ENCODE measurements around the gene KIAA1755. TPM values are rescaled to one million over a fixed set of nuclear protein-coding genes. Genes with fewer than 3 reads are reported as not detected.

Gene KIAA1755
- total and polyA plus RNA-seq, 10 of the 15 experiments (the other 5 are each of a cell fraction or from before 2014, with no cell fraction given): not detected

DNA sequence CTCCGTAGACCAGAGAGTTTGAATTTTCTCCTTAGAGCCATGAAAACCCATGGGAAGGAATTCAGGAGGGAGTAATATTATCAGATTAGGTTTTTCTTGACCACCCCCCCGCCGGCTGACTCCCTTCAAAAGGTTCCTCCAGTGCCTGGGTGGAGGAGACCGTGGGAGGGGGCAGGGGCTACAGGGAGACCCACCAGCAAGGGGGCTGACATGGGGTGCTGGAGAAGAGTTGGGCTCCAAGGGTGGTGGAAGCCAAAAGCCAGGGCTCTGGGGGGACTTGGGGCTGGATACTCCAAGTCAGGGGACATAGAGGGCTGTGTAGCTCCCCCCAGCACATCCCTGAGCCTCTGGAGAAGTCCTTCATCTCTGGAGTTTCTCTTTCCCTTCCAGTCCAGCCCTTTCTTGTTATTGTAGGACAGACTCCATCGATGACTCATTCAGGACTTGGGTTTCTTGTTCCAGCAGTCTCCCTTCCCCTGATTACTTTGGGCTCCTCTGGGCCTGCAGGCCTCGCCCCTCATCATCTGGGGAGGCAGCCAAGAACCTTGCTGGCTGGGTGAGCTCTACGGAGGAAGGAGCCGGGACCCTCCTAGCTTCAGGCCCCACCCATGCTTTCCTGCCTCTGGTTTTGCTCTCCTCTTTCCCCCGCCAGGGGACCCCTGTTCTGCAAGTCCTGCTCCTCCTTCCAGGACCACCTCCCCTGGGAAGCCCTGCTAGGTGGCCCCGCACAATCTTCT is 10.5 kb upstream of the KIAA1755 start:
- FAIRE-seq (no peak), DNase-seq (ENCODE audit: low read depth, low spot score) (no peak), ATAC-seq (no peak)
- ChIA-PET POLR2A (no interaction called here), RAD21 (ENCODE audit: unreplicated experiment) (no interaction called here), CTCF (no interaction called here), SMC1A (ENCODE audit: uncharacterized antibody, unreplicated experiment) (no interaction called here)
- in situ Hi-C loops (cut with MboI): no loop called here
- Histone ChIP-seq H3K27ac (ENCODE audit: control insufficient read depth, insufficient read depth) (no peak overlapping the region), H4K20me1 (ENCODE audit: control insufficient read depth, insufficient read depth) (no peaks in the 10 kb centered on the region), H3K9me3 (replicated peaks; ENCODE audit: control insufficient read depth, insufficient read depth, low read length) (no peaks in the 10 kb centered on the region), H3K4me2 (ENCODE audit: control insufficient read depth, insufficient read depth) (no peak overlapping the region), H3K36me3 (ENCODE audit: control insufficient read depth in 2 of 2, insufficient read depth in 2 of 2, low read length in 1 of 2) (no peaks in the 10 kb centered on the region), H3K4me1 (ENCODE audit: control insufficient read depth, insufficient read depth, low read length) (no peaks in the 10 kb centered on the region), H2AFZ (ENCODE audit: control insufficient read depth, low read depth, low read length) (no peak overlapping the region), H3K4me3 (no peak overlapping the region), H3K9ac (ENCODE audit: control insufficient read depth, insufficient read depth, low read length) (no peak overlapping the region), H3K27me3 (replicated peaks in 1 of 2; ENCODE audit: control insufficient read depth in 2 of 2, insufficient read depth in 2 of 2, low read length in 1 of 2) (no peaks in the 10 kb centered on the region), H3K79me2 (ENCODE audit: control insufficient read depth, insufficient read depth, low read length) (no peaks in the 10 kb centered on the region)
- TF ChIP-seq KLF5 (IDR thresholded peaks at IDR 0.05; ENCODE audit: partially characterized antibody): no peak
- 29% methylated on average over 10 of the region's 10 CpGs for WGBS (ENCODE audit: insufficient coverage, insufficient replicate concordance, low lambda C conversion rate, missing lambda C conversion rate)
- intact Hi-C loops (cut with micrococcal nuclease; ENCODE audit: unreplicated experiment): no loop called here
- BruUV-seq (replicated peaks): no TSS peak

- Histone ChIP-seq H3K4me3 (no peak overlapping the region), H3K4me2 (ENCODE audit: control insufficient read depth, insufficient read depth) (no peak overlapping the region), H3K4me1 (ENCODE audit: control insufficient read depth, insufficient read depth, low read length) (no peaks in the 10 kb centered on the region), H4K20me1 (ENCODE audit: control insufficient read depth, insufficient read depth) (no peaks in the 10 kb centered on the region), H3K9me3 (replicated peaks; ENCODE audit: control insufficient read depth, insufficient read depth, low read length) (no peaks in the 10 kb centered on the region), H3K27ac (ENCODE audit: control insufficient read depth, insufficient read depth) (no peak overlapping the region), H3K9ac (ENCODE audit: control insufficient read depth, insufficient read depth, low read length) (no peak overlapping the region), H3K79me2 (ENCODE audit: control insufficient read depth, insufficient read depth, low read length) (no peaks in the 10 kb centered on the region), H2AFZ (ENCODE audit: control insufficient read depth, low read depth, low read length) (no peak overlapping the region), H3K36me3 (ENCODE audit: control insufficient read depth in 2 of 2, insufficient read depth in 2 of 2, low read length in 1 of 2) (no peaks in the 10 kb centered on the region), H3K27me3 (replicated peaks in 1 of 2; ENCODE audit: control insufficient read depth in 2 of 2, insufficient read depth in 2 of 2, low read length in 1 of 2) (no peaks in the 10 kb centered on the region)
- ChIA-PET SMC1A (ENCODE audit: uncharacterized antibody, unreplicated experiment) (no interaction called here), POLR2A (no interaction called here), CTCF (no interaction called here), RAD21 (ENCODE audit: unreplicated experiment) (no interaction called here)
- no TSS peak for BruUV-seq (replicated peaks)
- ATAC-seq (no peak), DNase-seq (ENCODE audit: low read depth, low spot score) (no peak), FAIRE-seq (no peak)
- intact Hi-C loops (cut with micrococcal nuclease; ENCODE audit: unreplicated experiment) (no loop called here), in situ Hi-C loops (cut with MboI) (no loop called here)
- whole genome bisulfite sequencing (ENCODE audit: insufficient coverage, insufficient replicate concordance, low lambda C conversion rate, missing lambda C conversion rate): 29% methylated on average over 6 of the region's 6 CpGs
- TF ChIP-seq NFXL1 (IDR thresholded peaks at IDR 0.05; ENCODE audit: borderline replicate concordance) (no peak), ATF7 (IDR thresholded peaks at IDR 0.05; ENCODE audit: low read depth) (no peak), ZBTB11 (CRISPR knock-in tag; IDR thresholded peaks at IDR 0.05) (no peak), ZSCAN29 (IDR thresholded peaks at IDR 0.05) (no peak), TBL1XR1 (IDR thresholded peaks at IDR 0.05; ENCODE audit: low read depth, low read length) (no peak), SP1 (IDR thresholded peaks at IDR 0.05; ENCODE audit: low read depth, low read length) (no peak), POU2F2 (IDR thresholded peaks at IDR 0.05; ENCODE audit: borderline replicate concordance, low read depth, low read length) (no peak), CBX3 (IDR thresholded peaks at IDR 0.05; ENCODE audit: borderline replicate concordance, low read depth) (no peak), MEF2B (IDR thresholded peaks at IDR 0.05; ENCODE audit: partially characterized antibody, poor library complexity, severe bottlenecking) (no peak), SUZ12 (IDR thresholded peaks at IDR 0.05; ENCODE audit: unreplicated experiment) (no peak), POLR2AphosphoS2 (IDR thresholded peaks at IDR 0.05; ENCODE audit: low read depth, low read length) (no peak), STAT3 (IDR thresholded peaks at IDR 0.05; ENCODE audit: low read depth, low read length) (no peak), IKZF1 (conservative IDR thresholded peaks at IDR 0.05) (no peak)
- TF ChIP-seq, protein P1, sequence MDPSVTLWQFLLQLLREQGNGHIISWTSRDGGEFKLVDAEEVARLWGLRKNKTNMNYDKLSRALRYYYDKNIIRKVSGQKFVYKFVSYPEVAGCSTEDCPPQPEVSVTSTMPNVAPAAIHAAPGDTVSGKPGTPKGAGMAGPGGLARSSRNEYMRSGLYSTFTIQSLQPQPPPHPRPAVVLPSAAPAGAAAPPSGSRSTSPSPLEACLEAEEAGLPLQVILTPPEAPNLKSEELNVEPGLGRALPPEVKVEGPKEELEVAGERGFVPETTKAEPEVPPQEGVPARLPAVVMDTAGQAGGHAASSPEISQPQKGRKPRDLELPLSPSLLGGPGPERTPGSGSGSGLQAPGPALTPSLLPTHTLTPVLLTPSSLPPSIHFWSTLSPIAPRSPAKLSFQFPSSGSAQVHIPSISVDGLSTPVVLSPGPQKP (IDR thresholded peaks at IDR 0.05; ENCODE audit: low read depth, low read length): no peak
These were observed 9.2 kb upstream of the KIAA1755 start for GRCh38 chr20:38269715-38270114.

Measured in GM12878 (cell line).